GM12801 (cell line): ENCODE measurements around the gene DUSP16.

Source experiments
- CTCF ChIP-seq: IDR thresholded peaks from one replicate; pipeline ENCODE4 v1.5.1; 2011; ENCODE audit warnings: control low read depth; ENCODE audit not compliant: insufficient read length; ENCODE audit errors: extremely low read depth

DUSP16 gene

GRCh38 chr12:12433203-12433731 is 129.4 kb downstream of the DUSP16 start:
- no peak for TF ChIP-seq CTCF

- no peak for TF ChIP-seq CTCF
These were observed 130.3 kb downstream of the DUSP16 start for GRCh38 chr12:12432364-12432763.

GRCh38 chr12:12428961-12429657 is 133.6 kb downstream of the DUSP16 start:
- TF ChIP-seq CTCF, result no peak

GRCh38 chr12:12428047-12428446 is 134.6 kb downstream of the DUSP16 start:
- TF ChIP-seq CTCF, result no peak

- no peak for TF ChIP-seq CTCF
These were observed 135.1 kb downstream of the DUSP16 start for GRCh38 chr12:12427568-12427967.

- TF ChIP-seq CTCF, result no peak
These were observed 137.0 kb downstream of the DUSP16 start for GRCh38 chr12:12425616-12426015.

GRCh38 chr12:12425001-12425400 is 137.7 kb downstream of the DUSP16 start:
- TF ChIP-seq CTCF, result no peak
